ENCODE data around the gene SMYD3. TPM values are rescaled to one million over a fixed set of nuclear protein-coding genes. Genes with fewer than 3 reads are reported as not detected.

SMYD3 gene
- total RNA-seq, 1 donor from 2014 or later: 29.2 TPM

DNA sequence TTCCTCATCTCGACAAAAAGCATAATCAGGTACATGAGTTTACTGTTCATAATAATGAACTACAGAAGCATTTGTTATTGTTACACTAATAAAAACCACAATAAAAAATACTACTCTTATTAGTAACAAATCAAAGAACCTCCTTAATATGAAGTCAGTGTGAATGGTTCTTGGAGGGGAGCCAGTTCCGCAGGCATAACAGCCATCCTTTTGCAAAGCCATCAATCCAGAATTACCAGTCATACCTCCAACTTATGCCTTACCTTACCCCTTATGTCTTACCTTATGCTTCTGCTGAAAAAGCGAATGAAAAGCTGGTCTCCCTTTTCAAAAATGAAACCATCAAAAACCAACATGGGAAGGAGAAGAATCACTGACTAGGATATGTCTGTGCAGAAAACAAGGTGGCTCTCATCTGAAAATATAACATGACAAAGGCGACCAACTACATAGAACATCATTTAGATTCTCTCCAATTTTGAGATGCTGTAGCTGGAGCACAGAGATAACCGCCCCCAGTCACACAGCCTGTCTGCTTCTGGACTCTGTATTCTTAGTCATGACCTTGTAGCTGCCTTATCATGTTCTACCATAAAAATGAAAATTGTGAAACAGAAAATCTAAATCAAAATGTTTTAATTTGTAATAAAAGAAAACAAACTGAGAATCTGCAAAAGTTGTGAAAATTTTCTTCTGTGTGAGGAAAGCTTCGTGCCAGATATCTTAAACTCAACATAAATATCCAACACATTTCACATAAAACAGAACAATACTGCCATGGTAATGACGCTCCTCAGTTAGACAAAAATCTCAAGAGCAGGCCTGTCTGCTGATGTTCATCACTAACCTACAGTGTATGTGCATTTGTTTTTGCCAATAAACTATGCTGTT lies 438.2 kb downstream of the SMYD3 start:
- Histone ChIP-seq H3K36me3 (ENCODE audit: control insufficient read depth, insufficient read depth, low read length) (no peaks in the 10 kb centered on the region), H3K27me3 (ENCODE audit: control insufficient read depth, insufficient read depth, low read length) (no peaks in the 10 kb centered on the region), H3K4me3 (ENCODE audit: low read depth, low read length) (no peak overlapping the region)
- TF ChIP-seq, protein P1, sequence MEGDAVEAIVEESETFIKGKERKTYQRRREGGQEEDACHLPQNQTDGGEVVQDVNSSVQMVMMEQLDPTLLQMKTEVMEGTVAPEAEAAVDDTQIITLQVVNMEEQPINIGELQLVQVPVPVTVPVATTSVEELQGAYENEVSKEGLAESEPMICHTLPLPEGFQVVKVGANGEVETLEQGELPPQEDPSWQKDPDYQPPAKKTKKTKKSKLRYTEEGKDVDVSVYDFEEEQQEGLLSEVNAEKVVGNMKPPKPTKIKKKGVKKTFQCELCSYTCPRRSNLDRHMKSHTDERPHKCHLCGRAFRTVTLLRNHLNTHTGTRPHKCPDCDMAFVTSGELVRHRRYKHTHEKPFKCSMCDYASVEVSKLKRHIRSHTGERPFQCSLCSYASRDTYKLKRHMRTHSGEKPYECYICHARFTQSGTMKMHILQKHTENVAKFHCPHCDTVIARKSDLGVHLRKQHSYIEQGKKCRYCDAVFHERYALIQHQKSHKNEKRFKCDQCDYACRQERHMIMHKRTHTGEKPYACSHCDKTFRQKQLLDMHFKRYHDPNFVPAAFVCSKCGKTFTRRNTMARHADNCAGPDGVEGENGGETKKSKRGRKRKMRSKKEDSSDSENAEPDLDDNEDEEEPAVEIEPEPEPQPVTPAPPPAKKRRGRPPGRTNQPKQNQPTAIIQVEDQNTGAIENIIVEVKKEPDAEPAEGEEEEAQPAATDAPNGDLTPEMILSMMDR (IDR thresholded peaks at IDR 0.05; ENCODE audit: insufficient read depth, low read length, poor library complexity, severe bottlenecking): no peak
- no peak for DNase-seq (ENCODE audit: low read depth)

GRCh38 chr1:246068217-246068512 lies 438.9 kb downstream of the SMYD3 start:
- Histone ChIP-seq H3K4me3 (ENCODE audit: low read depth, low read length) (no peak overlapping the region), H3K36me3 (ENCODE audit: control insufficient read depth, insufficient read depth, low read length) (no peaks in the 10 kb centered on the region), H3K27me3 (ENCODE audit: control insufficient read depth, insufficient read depth, low read length) (no peaks in the 10 kb centered on the region)
- DNase-seq (ENCODE audit: low read depth): no peak
- TF ChIP-seq, protein P1 (IDR thresholded peaks at IDR 0.05; ENCODE audit: insufficient read depth, low read length, poor library complexity, severe bottlenecking): no peak

DNA sequence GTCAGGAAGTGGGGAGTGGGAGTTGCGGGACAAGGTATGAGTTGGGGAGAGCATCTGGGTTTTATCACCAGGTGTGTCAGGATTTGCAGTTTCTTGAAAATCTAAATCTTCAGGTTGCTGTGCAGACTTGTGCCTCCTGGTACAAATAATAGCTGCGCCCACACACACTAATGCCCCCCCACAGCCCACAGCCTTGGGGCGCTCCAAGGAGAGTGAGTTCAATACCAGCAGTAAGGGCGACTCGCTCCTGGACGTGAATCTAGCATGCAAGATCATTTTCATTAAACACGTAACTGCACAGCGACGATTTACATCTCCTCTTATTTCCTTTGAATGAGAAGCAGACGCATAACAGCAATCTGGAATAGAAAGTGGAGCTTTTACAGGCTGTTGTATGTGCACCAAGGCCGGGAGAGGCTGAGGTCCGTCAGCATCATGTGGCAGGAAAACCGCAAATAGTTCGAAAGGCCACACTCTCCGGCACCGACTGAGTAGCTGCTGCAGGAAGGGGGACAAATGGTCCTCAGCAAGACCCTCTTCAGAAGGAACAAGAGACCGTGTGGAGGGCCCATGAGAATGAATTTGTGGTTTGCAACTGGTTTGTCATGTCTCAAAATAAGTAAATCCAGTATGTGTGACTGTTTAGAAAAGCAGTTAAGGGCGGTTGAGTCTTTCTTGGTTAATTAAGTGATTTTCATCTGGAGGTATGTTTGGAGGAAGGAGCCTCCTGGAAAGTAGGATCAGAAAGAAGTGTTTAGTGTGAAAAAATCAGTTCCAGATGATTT lies 439.5 kb downstream of the SMYD3 start:
- no peak for DNase-seq (ENCODE audit: low read depth)
- Histone ChIP-seq H3K27me3 (ENCODE audit: control insufficient read depth, insufficient read depth, low read length) (no peaks in the 10 kb centered on the region), H3K36me3 (ENCODE audit: control insufficient read depth, insufficient read depth, low read length) (no peaks in the 10 kb centered on the region), H3K4me3 (ENCODE audit: low read depth, low read length) (no peak overlapping the region)
- TF ChIP-seq, protein P1 (IDR thresholded peaks at IDR 0.05; ENCODE audit: insufficient read depth, low read length, poor library complexity, severe bottlenecking): no peak

DNA sequence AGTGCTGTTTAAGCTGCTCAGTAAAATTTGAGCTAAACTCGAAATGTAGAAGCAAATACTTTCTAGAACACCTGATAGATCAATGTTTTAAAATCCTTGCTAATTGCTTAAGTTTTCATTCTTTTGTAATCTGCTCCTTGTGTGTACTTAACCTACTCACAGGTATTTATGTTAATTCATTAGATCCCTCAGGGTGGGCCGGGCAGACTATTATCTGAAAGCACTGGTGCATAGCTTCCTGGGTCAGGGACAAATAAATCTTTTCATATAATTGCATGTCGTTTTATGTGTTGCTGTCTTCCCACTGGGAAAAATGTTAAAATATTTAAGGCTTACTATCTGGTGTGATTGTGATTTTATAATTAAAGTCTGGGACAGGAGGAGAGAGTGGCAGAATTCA lies 440.5 kb downstream of the SMYD3 start:
- DNase-seq (ENCODE audit: low read depth): no peak
- H3K4me3 ChIP-seq (ENCODE audit: low read depth, low read length): no peak overlapping the region

GRCh38 chr1:246065592-246065991 lies 441.5 kb downstream of the SMYD3 start:
- no peak overlapping the region for H3K4me3 ChIP-seq (ENCODE audit: low read depth, low read length)
- no peak for DNase-seq (ENCODE audit: low read depth)
- TF ChIP-seq, protein P1 (IDR thresholded peaks at IDR 0.05; ENCODE audit: insufficient read depth, low read length, poor library complexity, severe bottlenecking): no peak

More for the DNA sequence above, 440.5 kb downstream of the SMYD3 start:
- H3K36me3 ChIP-seq (ENCODE audit: control insufficient read depth, insufficient read depth, low read length): no peaks in the 10 kb centered on the region
- TF ChIP-seq, protein P1 (IDR thresholded peaks at IDR 0.05; ENCODE audit: insufficient read depth, low read length, poor library complexity, severe bottlenecking): no peak
- H3K27me3 ChIP-seq (ENCODE audit: control insufficient read depth, insufficient read depth, low read length): no peaks in the 10 kb centered on the region

More at GRCh38 chr1:246065592-246065991, 441.5 kb downstream of the SMYD3 start:
- no peaks in the 10 kb centered on the region for H3K27me3 ChIP-seq (ENCODE audit: control insufficient read depth, insufficient read depth, low read length)
- no peaks in the 10 kb centered on the region for H3K36me3 ChIP-seq (ENCODE audit: control insufficient read depth, insufficient read depth, low read length)

All from kidney epithelial cell (primary cell).